OCI-LY1 (cell line): ENCODE results near the gene SUFU.

Experiments used
- CTCF ChIP-seq: fragments of 200-600 bp; sonication (generic), shearing (Covaris generic); IDR thresholded peaks from 2 replicates; pipeline ENCODE4 v1.5.1; 2017; ENCODE audit warnings: mild to moderate bottlenecking, antibody characterized with exemption, low read length, moderate library complexity, mixed read lengths
- EZH2 ChIP-seq: fragments of 200-600 bp; sonication (generic), shearing (Covaris generic); IDR thresholded peaks from 2 replicates; pipeline ENCODE4 v1.8.0; 2017; ENCODE audit warnings: borderline replicate concordance, mixed run types, mild to moderate bottlenecking, antibody characterized with exemption, low read length, moderate library complexity, mixed read lengths

- TF ChIP-seq CTCF (no peak), EZH2 (no peak)
These were observed 128.8 kb downstream of the SUFU start for GRCh38 chr10:102632394-102633111.
